ENCODE measurements around the gene EIF4E2.

Gene EIF4E2

GRCh38 chr2:232603283-232603682 lies 52.8 kb downstream of the EIF4E2 start:
- DNase-seq: no peak

DNA sequence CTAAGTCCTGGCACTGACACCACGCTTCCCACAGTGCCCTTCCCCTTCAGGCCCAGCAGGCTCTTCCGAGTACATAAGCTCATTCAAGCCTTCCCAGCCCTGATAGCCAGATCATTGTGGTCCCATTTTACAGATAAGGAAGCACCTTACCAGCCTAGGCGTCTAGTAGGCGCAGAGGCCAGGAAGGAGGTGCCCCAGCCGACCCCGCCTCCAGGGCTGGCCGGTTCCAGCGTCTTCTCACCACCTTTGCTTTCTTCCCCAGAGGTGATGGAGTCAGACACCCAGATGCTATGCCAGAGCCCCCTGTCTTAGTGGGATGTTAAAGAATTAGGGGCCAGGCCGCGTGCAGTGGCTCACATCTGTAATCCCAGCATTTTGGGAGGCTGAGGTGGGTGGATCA lies 54.0 kb downstream of the EIF4E2 start:
- no peak for DNase-seq

- DNase-seq: no peak
Measured at GRCh38 chr2:232607011-232607410, 56.5 kb downstream of the EIF4E2 start.

DNA sequence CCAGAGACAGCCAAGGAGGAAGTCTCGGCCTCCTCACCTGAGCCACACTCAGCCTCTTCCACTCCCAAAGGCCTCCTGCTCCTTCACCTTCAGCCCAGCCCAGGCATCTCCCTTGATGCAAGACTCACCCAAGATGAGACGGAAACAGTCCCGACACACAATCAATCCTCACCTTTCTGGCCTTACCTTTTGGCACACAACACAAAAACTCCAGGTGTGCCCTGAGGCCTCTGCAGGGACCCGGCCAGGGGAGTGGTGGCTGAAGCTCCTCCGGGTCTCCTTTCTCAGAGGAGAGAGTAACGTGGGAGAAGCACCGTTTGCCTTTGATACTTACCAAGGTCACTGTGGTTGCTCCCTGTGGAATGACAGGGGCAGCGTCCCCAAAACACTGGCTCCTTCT lies 59.1 kb downstream of the EIF4E2 start:
- no peak for DNase-seq

- no peak for DNase-seq
Measured at GRCh38 chr2:232610081-232610480, 59.6 kb downstream of the EIF4E2 start.

DNA sequence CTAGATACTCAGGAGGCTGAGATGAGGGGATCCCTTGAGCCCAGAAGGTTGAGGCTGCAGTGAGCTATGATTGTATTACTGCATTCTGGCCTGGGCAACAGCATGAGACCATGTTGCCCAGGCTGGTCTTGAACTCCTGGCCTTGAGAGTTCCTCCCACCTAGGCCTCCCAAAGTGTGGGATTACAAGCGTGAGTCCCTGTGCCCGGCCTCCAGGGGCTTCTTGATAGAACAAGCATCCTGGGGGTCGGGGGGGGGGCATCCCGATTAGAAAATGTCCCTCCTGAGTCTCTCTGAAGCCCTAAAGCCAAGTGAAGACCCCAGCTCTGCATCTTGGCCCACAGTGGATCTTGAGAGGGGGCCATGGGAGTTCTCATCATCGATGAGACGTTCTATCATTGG lies 60.6 kb downstream of the EIF4E2 start:
- DNase-seq: no peak

- peak; percentile 66 for DNase-seq
Measured at GRCh38 chr2:232611559-232612218, 61.2 kb downstream of the EIF4E2 start.

GRCh38 chr2:232613538-232614134 lies 63.1 kb downstream of the EIF4E2 start:
- no peak for DNase-seq

- DNase-seq: no peak
Measured at GRCh38 chr2:232615339-232615738, 64.8 kb downstream of the EIF4E2 start.
